HG02571 (cell line): ENCODE results near the gene EFCAB5.
"Not testable (repeated sequence)": the region's sequence is repeated elsewhere in the genome, so short reads cannot be mapped to it uniquely, and the experiment has no call there.

ENCODE experiments used
- ATAC-seq: cut with Tn5 transposase; IDR thresholded peaks from one replicate; pipeline ENCODE4 v1.9.1; 2021; ENCODE audit warnings: mild to moderate bottlenecking, moderate library complexity; ENCODE audit not compliant: unreplicated experiment

Gene EFCAB5

DNA sequence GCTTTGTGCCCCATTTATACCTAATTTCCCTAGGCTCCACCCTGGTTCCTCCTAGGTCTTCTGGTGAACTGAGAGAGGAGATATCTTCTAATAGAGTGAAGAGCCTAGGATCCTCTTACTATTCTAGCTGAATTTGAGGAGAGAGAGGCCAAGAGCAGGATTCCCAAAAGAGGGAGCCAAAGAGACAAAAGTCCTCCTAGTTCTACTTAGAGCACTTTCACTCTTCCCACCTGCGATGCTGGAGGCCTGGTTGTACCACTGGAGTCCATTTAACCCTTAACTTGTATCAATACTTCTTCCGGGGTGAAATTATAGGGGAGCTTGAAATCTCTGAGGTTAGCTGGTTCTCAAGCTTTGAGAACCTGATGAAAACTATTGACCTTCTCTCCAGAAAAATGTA lies 8.1 kb upstream of the EFCAB5 start:
- ATAC-seq: no peak

DNA sequence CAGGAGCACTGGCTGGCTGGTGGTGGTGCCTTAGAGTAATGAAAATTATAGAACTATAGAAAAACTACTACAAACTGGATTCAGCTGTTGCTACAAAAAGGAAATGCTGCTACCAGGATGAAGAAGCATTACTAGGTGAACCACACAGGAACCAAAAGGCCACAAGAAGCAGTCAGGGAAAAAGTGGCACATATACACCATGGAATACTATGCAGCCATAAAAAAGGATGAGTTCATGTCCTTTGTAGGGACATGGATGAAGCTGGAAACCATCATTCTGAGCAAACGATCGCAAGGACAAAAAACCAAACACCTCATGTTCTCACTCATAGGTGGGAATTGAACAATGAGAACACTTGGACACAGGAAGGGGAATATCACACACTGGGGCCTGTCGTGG lies 5.5 kb upstream of the EFCAB5 start:
- ATAC-seq: not testable (repeated sequence)

DNA sequence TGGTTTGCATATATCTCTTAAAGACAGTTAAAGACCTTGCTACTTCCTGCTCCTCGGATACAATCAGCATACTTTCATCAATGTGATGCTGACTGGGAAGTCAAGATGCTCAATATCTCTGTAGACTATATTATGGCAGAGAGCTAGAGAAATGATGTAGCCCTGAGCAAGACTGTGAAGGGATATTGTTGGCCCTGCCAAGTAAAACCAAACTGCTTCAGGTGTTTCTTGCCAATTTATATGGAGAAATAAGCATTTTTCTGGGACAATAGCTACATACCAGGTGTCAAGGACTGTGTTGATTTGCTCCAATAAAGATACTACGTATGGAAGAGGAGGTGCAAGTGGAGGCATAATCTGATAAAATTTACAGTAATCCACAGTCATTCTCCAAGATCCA lies 4.7 kb upstream of the EFCAB5 start:
- no peak for ATAC-seq

DNA sequence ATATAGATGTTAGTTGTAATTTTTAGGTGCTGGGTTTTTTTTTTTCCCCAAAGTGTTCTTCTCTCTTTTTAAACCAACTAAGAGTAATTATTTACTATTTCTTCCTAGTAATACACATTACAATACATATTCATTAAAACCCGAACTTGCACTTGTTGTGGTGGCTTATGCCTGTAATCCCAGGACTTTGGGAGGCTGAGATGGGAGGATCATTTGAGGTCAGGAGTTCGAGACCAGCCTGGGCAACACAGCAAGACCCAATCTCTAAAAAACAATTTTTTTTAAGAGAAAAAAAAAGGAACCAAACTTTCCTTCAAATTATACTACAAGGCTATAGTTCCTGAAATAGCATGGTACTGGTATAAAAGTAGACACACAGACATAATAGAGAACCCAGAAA lies 3.8 kb downstream of the EFCAB5 start:
- ATAC-seq: no peak

DNA sequence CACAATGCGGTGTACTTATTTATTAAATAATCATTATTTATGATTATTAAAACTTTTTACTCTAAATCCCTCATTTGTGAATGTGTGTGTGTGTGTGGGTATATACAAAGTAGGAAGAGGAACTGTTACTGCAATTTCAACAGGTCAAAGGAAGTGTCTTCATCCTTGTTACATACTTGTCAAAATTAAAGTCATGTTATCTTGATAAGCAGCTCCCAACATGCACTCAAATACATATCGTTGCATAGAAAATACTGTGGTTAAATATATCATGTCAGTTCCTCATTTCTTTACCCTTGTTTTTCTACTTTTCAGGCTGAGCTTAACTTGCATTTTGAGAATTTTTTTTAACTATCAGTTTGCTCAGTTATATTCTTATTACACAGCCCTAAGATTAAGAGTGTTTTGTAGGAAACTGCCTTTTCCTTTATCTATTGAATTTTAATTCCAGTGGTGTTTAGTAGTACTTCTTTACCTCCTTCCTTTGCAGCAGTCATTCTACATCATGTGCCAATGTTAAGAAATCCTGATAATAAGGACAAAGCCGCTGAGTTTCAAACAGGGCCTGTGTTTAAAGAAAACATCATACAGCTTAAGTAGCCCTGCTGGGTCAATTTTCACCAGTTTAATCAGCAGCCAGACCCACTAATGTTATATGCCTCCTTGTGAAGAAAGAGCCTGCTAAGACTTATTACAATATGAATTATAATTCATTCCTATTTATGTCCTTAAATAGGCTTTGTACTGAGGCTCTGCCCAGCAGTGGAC lies 7.2 kb downstream of the EFCAB5 start:
- ATAC-seq: no peak

DNA sequence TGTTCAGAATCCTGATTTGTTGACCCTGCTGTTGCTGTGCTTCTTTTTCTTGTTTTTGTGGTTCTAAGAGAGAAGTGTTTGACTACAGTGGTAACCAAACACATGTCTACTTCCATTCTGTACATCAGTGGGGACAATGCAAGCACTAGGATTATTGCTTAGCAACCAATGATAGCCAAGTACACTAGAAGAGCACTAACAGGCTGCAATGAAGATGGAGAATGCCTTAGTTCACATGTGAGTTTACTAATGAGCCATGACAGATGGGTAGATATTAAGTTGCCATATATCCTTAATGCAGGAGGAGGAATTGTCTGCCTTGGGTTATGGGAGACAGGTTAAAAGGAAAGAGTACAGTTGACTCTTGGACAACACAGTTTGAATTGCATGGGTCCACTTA lies 8.3 kb downstream of the EFCAB5 start:
- no peak for ATAC-seq

DNA sequence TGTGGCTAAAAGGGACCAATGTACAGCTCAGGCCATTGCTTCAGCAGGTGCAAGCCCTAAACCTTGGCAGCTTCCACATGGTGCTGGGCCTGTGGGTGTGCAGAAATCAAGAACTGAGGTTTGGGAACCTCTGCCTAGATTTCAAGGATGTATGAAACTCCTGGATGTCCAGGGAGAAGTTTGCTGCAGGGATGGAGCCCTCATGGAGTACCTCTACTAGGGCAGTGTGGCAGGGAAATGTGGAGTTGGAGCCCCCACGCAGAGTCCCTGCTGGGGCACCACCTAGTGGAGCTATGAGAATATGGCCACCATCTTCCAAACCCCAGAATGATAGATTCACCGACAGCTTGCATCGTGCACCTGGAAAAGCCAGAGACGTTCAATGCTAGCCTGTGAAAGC lies 13.0 kb downstream of the EFCAB5 start:
- no peak for ATAC-seq

DNA sequence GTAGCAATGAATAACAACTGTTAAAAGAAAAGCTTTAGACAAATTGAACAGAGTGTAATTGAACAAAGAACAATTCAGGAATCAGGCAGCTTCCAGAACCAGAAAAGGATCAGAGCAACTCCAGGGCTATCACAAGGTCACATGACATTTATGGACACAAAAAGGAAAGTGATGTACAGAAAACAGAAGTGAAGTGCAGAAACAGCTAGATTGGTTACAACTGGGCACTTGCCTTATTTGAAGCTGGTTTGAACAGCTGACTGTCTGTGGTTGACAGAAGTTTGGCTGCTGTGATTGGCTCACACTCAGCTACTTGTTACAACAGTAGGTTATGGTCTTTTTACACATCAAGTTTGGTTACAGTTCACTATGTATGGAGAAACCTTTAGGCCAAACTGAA lies 14.8 kb downstream of the EFCAB5 start:
- ATAC-seq: no peak

DNA sequence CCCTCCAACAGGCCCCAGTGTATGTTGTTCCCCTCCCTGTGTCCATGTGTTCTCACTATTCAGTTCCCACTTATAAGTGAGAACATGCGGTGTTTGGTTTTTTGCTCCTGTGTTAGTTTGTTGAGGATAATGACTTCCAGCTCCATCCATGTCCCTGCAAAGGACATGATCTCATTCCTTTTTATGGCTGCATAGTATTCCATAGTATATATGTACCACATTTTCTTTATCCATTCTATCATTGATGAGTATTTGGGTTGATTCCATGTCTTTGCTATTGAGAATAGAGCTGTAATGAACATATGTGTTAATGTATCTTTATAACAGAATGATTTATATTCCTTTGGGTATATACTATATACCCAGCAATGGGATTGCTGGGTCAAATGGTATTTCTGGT lies 16.1 kb downstream of the EFCAB5 start:
- ATAC-seq: not testable (repeated sequence)

DNA sequence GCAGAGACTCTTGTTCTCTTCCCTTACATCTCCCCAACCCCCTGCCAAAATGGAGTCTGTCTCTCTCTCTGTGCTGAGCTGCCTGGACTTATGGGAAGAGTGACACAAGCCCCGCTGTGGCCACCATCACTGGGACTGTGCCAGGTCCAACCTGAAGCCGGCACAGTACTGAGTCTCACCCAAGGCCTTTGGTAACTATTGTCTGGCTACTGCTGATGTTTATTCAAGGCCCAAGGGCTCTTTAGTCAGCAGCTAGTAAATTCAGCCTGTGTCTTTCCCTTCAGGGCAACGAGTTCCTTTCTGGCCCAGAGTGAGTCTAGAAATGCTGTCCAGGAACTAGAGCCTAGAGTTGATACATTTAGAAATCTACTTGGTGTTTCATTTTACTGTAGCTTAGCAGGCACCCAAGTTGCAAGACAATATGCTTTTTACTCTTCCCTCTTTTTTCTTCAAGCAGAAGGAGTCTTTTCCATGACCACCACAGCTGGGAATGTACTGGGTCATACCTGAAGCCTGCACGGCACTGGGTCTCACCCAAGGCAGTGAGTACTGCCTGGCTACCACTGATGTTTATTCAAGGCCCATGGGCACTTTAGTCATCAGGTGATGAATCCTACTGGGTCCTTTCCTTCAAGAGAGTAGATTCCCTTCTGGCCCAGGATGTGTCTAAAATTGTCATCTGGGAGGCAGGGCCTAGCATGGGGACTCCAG lies 17.7 kb downstream of the EFCAB5 start:
- ATAC-seq: no peak

DNA sequence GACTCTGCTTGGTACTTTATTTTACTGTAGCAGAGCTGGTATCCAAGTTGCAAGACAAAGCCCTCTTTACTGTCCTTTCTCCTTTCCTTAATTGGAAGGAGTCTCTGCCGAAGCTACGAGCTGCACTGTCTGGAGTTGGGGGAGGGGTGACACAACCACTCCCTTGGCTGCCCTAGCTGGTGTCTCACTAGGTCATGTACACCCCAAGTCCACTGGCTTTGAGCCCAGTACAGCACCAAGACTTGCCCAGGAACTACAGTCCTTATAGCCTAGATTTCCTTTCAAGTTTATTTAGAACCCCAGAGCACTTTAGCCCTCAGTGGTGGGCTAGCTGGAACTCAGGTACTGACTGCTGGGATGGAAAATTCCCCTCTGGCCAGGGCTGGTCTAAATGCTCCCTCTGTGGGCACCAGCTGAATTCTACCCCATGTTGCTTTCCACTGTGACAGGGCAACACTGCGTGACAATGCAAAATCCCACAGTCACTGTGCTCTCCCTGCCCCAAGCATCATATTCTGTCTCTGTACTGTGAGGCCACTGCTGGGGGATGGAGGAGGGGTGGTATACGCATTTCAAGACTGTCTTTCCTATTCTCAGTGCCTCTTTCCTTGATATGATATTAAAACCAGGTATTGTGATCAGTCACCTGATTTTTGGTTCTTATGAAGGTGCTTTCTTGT lies 18.4 kb downstream of the EFCAB5 start:
- ATAC-seq: no peak

DNA sequence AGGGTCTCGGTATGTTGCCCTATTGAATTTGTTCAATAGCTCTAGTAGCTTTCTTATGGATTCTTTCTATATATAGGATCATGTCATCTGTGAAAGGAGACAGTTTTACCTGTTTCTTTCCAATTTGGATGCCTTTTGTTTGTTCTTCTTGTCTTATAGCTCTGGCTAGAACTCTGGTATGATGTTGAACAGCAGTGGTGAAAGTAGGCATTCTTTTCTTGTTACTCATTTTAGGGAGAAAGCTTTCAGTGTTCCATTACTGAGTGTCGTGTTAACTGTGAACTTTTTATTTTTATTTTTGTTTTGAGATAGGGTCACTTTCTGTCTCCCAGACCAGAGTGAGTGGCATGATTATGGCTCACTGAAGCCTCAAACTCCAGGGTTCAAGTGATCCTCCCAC lies 21.2 kb downstream of the EFCAB5 start:
- ATAC-seq: no peak

DNA sequence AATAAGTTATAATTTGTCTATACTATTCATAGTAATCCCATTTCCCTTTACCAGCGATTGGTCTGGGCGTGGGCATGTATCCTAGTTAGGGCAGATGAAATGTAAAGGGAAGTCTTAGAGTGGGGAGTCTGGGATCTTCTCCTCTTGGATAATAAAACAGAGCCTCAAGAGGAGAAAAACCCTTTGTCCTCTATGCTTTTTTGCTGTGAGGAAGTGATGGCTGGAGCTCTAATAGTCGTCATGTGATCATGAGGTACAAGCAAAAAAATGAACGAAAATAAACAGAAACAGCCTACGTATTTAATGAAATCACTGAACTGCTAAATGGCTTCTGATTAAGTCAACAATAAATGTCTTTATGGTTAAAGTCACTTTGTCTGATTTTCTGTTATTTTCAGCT lies 26.8 kb downstream of the EFCAB5 start:
- ATAC-seq: no peak

DNA sequence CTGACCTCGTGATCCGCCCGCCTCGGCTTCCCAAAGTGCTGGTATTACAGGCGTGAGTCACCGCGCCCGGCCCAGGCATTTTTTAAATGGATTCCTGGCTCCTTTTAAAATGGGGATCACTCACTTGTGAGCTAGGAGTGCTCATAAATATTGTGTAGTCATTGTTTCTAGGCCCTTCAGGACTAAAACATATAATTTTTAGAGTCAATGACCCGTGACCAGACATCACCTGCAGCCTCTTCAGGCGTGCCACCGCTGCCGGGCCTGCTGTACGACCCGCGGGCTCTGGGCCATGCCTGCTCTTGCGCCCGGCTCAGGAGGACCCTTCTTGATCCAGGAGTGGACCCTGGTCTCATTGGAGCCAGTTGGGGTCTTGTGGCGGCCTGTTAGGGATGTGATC lies 30.8 kb downstream of the EFCAB5 start:
- no peak for ATAC-seq

DNA sequence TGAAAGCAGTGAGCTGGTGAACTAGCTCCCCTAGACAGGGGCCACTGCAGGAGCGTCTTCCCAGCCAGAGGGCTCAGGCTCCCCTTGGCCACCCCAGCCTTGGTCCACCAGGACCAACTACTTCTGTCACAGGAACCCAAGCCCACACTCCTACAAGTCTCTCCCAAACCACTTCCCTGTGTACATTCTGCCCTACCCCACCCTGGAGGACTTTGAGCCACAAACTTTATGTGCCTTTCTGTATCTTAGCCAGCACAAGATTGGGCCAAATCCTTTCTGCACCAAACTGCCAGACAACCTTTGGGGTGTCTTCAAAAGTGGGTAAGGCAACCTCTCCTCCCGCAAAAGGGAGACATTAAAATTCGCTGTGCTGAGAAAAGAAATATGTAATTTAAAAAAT lies 31.6 kb downstream of the EFCAB5 start:
- no peak for ATAC-seq

DNA sequence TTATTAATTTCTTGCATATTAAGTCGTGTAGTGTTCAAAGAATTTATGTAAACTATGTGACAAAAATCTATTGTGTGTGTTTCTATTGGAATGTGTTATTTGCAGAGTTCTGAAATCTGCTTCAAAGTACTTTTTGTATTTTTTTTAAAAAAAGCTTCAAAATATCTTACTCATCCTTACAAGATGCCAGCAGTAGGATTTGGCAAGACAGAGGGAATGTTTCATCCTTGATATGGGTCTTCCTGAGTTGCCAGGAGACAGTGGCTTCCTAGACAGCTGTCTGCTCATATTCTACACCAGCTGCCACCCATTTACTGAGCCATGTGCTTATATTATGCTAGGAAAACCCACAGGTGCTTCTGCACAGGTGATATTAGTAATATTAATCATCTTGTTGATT lies 36.4 kb downstream of the EFCAB5 start:
- ATAC-seq: no peak

DNA sequence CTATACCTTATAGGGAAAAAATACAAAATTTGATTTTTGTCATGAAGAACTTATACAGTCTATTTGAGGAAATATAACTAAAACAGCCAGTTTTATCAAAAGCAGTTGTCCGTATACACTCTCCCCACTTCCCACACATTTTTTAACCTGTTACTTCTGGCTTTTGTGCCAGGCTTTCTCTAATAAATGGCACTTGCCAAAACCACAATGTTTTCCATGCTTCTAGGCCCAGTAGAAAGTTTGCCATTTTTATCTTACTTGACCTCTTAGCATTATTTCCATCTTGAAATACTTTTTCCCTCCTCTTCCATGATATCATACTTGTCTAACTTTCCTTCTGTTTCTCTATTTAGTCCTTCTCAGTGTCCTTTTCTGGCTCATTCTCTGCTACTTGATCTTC lies 38.8 kb downstream of the EFCAB5 start:
- no peak for ATAC-seq

DNA sequence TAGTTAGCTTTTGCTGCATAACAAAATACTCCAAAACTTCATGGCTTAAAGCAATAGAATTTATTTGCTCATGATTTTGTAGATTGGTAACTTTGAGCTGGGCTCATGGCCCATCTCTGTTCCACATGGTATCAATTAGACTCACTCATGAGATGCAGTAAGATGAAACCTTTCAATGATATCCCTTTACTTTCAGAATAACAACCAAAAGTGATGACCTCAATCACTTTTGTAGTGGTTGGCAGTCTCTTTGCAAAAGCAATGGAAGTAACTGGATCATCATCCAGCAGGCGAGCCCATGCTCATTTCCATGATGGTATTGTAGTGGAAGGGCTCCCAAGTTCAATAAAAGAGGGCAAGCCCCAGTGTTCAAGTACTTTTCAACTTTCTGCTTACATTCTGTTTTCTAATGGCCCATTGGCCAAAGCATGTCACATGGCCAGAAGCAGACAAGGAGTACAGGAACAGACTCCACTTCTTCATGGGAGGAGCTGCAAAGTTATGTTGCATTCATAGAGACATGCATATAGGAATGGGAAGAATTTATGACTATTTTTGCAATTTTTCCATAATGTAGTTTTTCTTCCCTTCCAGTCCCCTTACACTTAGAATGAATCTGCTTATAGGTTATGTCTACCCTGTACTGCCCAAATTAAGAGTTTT lies 41.7 kb downstream of the EFCAB5 start:
- ATAC-seq: no peak

DNA sequence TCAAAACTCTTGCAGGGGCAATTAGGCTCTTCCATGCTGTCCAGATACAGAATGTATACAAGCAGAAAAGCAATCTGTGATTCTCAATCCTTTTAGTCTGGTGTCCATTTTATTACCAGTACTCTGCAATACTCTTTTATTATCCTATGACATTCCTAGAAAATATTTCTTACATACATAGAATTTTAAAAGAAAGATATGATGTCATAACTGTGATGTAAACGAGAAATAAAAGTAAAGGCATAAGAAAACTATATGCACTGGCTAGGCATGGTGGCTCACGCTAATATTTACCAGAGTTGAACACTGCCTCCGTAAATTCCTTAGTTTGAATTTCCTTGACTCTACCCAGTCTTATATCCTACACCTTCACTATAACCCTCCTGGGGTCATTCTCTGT lies 55.0 kb downstream of the EFCAB5 start:
- ATAC-seq: no peak

DNA sequence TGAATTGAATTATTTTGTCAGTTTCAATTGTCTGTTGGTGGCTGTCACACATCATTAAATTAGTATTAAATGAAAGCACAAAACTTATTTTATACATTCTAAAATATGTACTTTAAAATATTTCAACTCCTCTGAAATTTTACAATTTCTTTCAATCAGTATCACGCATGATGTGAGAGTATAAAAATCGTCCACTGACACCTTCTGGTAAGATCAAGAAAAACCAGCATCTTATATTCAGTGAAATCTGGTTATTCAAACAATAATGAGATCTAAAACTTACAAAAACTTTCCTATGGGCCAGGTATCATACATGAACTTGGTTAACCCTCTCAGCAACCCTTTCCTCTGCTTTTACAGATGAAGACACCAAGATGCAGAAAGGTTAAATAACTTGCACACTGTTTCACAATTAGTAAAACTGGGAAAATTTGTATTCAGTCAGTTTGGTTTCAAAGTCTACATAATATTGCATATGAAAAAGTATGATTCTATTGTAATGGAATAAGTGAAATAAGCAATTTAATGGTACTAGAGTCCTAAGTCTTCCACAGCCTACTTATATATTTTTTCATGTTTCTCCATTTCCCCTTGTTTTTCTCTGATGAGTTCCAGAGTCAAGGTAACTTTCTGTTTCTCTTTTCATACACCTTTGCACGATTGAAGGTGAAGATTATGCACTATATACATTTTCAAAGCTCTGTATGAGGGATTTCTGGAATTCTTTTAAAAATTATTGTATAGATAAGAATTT lies 58.7 kb downstream of the EFCAB5 start:
- ATAC-seq: no peak

DNA sequence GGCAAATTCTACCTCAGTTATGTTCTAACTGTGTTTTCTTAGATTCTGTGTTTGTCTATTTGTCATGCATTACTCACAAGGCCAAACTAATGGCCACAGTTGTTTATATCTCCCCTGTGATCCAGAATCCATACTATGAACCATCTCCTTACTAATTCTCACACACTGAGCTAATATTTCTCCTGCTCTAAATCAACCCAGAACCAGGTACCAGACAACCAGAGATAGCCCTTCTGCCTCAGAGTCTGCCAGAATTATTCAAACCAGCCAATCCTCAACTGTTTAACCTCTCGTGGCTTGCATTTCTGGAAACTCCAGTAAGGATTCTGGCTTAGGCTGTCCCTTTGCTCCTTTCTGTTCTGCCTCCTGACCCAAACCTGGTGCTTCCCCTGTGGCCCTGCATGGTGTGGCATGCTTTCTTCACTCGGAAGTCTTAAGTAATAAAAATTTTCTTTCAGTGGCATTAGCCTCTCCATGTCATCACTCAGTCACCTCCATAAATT lies 59.4 kb downstream of the EFCAB5 start:
- ATAC-seq: no peak
